Measurements from ENCODE around the gene CACNG4. TPM values are rescaled to one million over a fixed set of nuclear protein-coding genes. Genes with fewer than 3 reads are reported as not detected.
A peak's percentile ranks its signal among the peaks of the same experiment; 100 is the strongest.
"Not testable (repeated sequence)": the region's sequence is repeated elsewhere in the genome, so short reads cannot be mapped to it uniquely, and the experiment has no call there.

CACNG4 gene
- total RNA-seq, 1 donor from 2014 or later, result not detected

DNA sequence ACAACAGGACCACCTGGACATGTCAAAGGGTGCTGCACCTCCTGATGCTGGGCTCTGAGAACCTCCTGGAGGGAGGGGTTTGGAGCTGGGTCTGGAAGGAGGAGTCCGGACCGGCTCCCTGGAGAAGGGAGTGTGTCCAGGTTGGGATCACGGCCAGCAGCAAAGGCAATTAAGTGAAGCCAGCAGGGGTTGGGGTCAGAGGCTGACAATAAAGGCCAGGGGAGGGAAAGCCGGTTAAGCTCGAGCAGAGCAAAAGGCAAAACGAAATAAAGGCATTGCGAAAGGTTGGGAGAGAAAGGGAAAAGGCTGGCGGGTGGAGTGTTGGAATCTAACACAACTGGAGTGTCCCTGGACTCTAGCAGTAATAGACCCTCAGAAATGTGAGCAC lies 992 bp upstream of the CACNG4 start:
- DNase-seq (ENCODE audit: low read depth in 2 of 2), result no peak

DNA sequence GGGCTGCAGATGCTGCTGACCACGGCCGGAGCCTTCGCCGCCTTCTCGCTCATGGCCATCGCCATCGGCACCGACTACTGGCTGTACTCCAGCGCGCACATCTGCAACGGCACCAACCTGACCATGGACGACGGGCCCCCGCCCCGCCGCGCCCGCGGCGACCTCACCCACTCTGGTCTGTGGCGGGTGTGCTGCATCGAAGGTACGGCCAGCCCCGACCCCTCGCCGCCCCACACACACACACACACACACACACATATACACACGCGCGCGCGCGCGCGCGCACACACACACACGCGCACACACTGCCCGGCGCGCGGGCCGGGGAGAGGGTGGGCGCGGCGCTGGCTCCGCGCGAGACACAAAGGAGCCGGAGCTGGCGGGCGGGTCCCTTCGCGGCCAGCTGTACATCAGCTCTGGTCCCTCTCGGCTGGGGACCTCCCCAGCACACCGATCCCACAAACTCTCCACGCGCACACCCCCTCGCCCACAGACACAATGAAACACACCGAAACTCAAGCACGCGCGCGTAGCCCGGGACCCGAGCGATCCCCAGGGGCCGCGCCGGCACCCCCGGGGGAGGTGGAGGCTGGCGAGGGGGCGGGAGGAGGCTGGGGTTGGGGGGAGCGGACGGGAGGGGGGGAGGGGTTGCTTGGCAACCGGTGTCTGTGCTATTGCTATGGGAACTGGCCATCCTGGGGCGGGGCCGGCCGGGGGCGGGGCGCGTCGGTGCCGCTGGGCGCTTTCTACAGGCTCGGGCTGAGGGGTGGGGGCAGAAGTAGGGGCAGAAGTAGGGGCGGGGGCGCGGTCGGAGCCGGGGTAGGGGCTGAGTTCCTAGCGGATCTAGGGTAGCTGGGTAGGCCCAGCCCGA lies 658 bp downstream of the CACNG4 start:
- DNase-seq (ENCODE audit: low read depth in 2 of 2), result peak in 1 of 2 donors; percentile 20

DNA sequence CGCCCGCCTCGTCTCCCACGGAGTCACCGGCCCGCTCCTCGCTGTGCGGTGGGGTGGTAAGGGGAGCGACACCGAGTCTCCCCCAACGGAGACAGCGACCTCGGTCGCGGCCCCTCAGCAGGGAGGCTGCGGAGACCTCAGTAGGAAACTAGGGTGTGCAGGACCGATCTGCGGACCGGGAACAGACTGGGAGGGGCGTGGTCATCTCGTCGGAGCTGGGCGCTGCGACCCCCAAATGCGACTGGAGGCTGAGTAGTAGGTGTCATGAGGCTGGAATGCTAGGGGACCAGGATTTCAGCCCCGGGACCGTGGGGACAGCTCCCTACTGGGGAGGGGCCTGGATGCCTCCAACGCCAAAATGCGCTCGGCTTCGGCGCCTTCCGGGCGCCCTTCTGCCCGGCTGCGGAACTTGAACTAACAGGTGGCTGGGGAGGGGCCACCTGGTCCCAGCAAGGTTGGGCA lies 1.3 kb downstream of the CACNG4 start:
- DNase-seq (ENCODE audit: low read depth in 2 of 2), result no peak

DNA sequence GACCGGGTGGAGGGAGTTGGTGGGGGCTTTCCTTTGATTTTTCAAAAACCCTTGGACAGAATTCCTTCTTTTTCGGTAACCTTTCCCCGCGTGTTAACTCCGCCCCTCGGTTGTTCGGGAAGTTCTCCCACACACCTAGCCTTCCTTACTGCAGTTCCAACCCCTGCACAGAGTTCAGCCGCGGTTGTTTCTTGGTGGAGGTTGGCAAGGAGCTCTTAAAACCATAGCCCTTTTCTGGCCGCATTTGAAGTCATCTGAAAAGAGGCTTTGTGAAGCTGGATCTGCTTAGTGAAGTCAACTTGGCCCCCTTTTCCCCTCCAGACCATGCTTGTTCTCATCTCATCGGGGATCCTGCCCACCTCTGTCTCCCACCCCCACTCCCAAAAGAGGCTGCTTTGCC lies 1.8 kb downstream of the CACNG4 start:
- DNase-seq (ENCODE audit: low read depth in 2 of 2), result no peak

DNA sequence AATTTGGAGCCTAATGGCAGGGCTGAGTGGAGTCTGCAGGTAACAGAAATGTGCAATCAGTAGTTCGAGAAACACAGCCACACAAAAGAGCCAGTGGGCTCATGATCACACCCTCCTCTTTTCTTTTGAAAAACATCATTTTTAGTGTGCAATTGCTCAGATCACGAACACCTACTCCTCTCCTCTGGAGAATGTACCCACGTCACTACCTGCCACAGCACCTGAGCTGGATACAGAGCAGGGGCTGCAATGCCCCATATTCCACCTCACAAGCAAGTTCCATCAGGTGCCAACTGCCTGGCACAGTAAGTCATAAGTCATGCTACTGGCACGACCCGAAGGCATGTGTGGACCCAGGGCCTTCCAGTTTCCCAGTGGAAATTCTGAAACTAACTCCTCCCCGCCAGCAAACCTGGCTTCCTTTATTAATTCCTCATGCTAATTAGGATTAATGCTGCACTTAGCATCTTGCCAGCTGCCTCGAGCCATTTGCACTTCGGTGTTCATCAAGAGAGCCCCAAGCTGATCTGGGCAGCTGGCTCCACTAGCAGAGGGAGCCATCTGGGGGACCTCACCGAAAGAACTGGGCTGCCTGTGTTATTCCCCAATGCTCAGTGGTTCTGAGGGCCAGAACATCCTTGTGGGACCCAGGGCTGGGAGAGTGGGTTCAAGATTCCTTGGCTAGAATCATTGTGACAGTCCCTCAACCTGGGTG lies 2.4 kb downstream of the CACNG4 start:
- no peak for DNase-seq (ENCODE audit: low read depth in 2 of 2)

DNA sequence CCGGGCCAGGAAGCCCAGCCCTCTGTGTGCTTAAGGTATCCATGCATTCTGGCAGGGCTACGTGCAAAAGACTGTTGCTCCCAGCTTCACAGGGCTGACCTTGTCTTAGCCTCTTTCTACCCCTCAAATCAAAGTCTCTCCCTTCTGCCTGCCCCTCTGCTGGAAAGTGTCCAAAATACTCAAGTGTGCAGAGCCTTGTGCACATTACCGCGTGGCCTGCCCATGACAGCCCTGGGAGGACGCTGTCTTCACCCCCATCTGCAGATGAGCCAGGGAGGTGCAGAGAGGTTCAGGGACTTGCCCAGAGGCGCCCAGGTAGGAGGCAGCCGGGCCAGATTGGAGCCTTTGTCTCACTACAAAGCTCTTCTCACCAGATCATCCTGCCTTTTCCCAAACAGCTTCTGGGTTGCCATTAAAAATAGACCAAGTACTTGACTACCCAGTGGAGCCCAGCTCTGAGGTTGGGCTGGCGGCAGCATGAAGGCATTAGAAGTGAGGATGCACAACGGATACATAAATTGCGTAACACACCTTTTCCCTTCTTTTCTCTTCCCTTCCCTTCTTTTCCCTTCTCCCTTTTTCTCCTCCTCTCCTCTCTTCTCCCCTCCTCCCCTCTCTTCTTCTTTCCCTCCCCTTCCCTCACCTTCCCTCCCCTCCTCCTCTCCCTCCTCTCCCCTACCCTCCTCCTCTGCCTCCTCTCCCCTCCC lies 3.5 kb downstream of the CACNG4 start:
- no peak for DNase-seq (ENCODE audit: low read depth in 2 of 2)

DNA sequence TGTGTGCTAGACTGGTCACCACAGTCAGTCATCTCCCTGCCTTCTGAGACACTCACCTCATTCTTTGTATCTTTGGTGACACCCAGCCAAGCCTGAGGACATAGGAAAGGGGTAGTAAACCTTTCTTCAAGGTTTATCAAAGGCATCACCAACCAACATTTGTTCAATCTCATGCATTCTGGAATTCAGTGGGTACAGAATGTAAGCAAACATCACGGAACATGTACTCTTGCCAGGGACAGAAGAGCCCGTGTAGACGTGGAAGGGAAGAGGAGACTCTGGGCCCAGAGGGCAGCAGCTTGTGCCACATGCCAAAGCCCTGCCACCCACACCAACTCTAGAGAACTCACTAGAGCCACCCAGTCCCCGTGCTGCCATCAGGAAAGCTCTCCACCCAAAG lies 4.4 kb downstream of the CACNG4 start:
- no peak for DNase-seq (ENCODE audit: low read depth in 2 of 2)

DNA sequence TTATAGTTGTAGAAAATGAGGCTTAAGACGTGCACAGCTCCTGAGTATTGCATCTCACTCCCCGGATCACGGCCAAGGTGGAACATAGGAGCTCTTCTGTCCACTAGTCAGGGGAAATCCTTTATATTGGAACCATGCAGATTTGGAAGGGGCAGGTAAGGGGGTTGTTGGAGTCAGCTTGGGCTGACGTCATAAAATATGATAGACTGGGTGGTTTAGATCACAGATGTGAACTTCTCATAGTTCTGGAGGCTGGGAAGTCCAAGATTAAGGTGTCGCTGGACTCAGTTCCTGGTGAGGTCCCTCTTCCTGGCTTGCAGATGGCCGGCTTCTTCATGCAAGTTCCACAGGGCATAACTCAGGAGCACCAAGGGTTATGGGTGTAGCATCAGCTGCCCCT lies 5.6 kb downstream of the CACNG4 start:
- no peak for DNase-seq (ENCODE audit: low read depth in 2 of 2)

DNA sequence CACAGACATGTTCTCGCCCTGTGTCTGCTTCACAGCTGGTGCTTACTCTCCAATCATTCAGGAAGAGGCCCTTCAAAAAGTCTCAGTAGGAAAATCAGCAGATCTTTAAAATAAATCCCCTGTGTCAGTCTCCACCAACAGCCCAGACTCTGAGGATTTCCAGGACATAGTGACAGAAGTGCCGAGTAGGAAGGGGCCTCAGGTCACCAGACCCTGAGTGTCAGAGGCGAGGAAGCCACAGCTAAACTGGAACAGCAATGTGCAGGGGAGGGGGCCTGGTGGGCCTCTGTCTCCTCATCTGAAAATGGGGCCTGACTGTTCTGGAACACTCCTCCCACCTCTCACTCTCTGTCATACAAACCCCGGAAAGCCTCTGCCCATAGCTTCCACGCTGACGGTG lies 6.3 kb downstream of the CACNG4 start:
- DNase-seq (ENCODE audit: low read depth in 2 of 2), result no peak

DNA sequence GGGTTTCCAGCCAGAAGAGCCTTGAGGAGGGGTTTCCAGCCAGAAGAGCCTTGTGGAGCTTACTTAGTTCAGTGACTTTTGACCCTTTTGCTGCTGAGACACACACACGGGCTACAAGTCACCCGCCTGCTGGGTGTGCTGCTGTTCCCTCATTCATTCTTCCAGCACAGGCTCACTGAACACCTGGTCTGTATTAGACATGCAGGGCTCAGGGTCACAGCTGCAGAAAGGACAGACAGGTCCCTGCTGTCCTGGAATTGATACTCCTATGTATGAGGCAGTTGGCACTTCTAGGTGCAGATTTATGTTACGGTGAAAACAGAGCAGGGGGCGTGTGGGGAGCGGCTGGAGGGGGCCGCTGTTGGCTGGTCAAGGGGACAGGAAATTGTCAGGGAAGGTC lies 6.8 kb downstream of the CACNG4 start:
- DNase-seq (ENCODE audit: low read depth in 2 of 2), result no peak

DNA sequence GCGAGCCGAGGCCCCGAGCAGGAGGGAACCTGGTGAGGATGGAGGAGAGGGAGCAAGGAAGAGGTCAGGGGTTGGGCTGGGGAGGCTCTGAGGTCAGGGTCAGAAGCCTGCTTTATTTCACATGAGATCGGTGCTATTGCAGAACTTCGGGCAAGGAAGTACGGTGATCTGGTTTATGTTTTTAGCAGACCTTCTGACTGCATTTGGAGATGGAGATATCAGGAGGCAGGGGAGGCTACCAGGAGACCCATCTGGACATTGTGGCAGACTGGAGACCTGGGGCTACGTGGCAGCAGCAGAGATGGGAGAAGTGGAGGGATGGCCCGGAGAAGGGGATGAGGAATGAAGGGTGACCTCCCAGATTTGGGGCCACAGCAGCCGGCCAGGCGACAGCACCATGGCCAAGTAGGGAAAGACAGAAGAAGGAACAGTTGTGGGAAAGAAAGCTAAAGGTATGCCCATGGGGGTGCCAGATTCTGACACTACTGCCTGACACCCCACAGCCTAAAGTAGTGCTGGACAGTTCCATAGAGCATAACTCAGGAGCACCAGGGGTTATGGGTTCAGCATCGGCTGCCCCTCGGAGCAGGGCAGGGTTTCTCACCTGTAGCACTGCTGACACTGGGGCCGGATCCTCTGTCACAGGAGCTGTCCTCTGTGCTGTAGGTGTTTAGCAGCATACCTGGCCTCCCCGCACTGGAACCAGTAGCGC lies 7.4 kb downstream of the CACNG4 start:
- DNase-seq (ENCODE audit: low read depth in 2 of 2), result no peak

DNA sequence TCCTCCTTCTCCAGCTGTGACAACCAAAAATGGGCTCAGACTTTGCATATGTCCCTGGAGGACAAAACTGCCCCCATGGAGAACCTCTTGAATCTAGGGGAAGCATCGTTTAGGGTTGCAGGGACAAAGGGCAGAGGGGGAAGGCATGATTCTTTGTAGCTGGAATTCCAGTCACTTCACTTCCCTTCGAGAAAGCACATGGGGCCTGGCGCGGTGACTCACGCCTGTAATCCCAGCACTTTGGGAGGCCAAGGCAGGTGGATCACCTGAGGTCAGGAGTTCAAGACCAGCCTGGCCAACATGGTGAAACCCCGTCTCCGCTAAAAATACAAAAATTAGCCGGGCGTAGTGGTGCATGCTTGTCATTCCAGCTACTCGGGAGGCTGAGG lies 7.9 kb downstream of the CACNG4 start:
- DNase-seq (ENCODE audit: low read depth in 2 of 2), result not testable (repeated sequence)

DNA sequence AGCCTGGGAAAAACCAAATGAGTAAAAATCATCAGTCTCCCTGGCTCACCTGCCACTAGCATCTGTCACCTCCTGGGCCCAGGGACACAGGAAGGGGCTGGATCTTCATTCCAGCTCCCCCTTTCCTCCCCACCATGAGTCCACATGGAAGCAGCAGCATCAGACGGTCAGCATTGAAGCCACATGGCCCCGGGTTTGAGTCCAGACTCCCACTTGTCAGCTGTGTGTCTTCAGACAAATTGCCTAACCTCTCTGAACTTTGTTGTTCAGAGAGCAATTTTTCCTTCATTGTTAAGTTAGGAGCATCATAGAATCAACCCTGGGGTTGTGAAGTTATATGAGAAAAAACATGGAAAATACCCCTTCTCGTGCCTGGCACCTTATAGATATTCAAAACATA lies 10.7 kb downstream of the CACNG4 start:
- no peak for DNase-seq (ENCODE audit: low read depth in 2 of 2)

DNA sequence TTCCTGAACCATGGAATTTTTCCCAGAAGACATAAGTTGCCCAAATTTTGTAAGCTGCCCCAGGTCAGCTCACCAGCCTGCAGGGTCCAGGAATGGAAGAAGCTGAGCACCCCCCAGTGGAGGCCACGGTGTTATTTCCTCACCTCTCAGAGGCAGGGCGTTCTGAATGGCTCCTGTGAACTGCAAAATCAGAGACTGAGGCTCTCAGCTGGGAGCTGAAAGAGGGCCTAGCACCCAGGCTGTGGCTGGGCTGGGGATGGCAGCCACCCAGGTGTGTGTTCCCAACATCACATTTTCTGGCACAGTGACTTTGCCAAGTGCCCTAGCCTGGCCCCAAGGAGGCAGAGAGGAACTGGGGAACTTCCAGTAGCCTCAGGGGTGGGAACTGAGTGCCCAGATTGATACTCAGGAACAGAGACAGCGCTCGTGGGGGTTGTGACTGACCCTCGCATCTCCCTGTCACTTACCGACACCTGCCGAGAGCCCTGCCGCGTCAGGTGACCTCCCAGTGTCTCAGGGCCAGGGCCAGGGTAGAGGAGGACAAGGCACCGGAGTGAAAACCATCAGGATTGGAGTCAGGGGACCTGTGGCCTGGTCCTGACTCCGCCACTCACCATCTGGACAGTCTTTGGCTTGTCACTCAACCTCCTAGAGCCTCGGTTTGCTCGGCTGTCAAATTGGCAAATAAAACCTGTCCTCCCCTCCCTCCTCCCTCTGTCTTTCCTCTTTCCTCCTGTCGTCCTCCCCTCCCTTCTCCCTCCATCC lies 11.3 kb downstream of the CACNG4 start:
- DNase-seq (ENCODE audit: low read depth in 2 of 2), result no peak

DNA sequence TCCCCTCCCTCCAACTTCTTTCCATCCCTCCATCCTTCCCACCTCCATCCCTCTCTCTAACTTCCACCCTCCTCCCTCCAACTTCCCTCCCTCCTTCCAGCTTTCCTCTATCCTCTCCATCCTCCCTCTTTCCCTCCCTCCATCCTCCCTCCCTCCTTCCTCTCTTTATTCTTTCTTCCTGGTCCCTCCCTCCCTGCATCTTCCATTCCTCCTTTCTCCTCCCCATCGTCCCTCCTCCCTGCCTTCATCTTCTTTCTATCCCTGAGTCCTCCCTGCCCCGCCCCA lies 11.8 kb downstream of the CACNG4 start:
- no peak for DNase-seq (ENCODE audit: low read depth in 2 of 2)

DNA sequence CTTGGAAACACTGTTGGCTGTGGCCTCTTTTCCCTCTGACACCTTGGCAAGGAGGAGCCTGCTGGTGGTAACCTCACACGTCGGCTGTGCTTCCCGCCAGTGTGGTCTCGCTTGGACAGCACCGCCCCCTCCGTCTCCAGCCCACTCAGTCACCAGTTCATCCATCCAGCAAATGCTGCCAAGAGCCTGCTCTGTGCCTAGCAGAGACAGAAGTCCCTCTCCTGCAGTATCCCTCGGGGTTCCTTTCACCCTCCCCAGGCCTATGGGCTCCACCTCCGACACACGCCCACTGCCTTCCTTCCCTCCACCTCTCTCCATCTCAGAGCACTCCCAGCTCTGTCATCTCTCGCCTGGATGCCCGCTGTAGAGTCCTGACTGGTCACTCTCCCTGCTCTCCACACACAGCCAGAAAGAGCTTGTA lies 12.3 kb downstream of the CACNG4 start:
- DNase-seq (ENCODE audit: low read depth in 2 of 2), result no peak

DNA sequence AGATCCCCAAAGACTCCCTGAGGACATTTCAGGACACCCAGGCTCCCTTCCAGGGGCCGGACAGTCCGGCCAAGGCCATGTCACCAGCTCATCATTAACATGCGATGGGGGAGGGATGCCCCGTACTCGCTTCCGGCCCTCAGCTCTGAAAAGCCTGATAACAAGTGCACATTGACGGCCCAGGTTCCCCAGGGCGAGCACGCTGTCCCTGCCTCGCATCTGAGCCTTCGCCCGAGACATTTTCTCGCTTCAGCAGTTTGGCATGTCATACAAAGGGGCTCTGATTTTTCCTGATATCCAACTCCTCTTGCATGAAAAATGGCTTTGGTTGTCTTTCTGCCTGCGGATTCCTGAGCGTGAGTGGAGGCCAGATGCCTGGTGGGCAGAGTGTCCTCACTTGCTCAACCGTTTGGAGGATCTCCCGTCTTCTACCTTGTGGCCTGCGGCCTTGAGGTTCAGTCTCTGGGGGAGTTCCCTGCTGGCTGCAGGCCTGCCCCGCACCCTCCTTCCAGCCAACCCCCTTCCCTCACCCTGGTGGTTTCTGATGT lies 14.1 kb downstream of the CACNG4 start:
- no peak for DNase-seq (ENCODE audit: low read depth in 2 of 2)

DNA sequence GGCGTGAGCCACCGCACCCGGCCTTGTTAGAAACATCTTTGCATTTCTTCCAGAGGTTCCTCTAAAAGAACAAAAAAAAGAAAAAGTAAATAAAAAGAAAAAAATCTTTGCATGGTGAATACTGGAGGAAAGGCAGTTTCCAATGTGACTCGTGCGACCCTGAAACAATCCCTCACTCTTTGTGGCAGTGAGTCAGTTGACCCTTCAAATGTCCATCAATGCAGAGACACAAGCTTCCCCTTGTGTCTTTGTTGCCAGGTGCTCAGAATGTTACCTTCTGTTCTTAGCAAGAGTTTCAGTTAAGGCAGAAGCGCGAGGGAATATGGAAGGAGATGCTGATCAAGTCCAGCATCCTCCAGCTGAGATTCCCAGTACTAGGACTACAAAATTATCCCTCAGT lies 16.4 kb downstream of the CACNG4 start:
- no peak for DNase-seq (ENCODE audit: low read depth in 2 of 2)

DNA sequence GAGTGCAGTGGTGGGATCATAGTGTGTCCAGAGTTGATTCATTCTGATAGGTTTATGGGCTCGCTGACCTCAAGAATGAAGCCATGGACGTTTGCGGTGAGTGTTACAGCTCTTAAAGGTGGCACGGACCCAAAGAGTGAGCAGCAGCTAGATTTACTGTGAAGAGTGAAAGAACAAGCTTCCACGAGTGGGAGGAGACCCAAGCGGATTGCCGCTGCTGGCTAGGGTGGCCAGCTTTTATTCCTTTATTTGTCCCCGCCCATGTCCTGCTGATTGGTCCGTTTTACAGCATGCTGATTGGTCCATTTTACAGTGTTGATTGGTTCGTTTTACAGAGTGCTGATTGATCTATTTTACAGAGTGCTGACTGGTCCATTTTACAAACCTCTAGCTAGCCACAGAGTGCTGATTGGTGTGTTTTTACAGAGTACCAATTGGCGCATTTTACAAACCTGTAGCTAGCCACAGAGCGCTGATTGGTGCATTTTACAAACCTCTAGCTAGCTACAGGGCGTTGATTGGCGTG lies 17.5 kb downstream of the CACNG4 start:
- no peak for DNase-seq (ENCODE audit: low read depth in 2 of 2)

DNA sequence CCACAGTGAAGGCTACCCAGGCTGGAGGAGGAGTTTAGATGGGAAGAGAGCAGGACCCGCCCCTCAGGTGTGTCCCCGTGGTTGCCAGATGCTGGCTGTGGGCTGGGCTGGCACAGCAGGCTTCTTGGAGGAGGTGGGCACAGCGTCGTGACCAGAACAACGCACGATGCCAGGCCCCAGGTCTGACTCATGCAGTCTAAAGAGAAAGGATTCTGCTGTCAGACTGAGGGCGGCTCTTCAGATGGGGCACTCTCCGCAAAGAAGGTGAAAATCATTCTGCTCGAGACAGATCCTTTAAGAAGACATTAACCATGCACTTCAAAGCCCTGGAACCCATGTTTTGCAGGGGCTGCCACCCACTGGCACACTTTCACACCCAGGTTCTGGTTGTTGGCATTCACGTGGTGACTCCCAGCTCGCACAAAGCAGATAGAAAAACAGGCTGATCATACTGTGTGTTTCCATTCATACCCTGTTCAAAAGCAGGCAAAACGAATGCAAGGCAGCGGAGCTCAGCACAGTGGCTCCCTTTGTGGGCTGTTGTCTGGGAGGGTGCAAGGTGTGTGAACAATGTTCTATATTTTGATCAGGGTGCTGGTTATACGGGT lies 19.0 kb downstream of the CACNG4 start:
- DNase-seq (ENCODE audit: low read depth in 2 of 2), result no peak
